PC-9 (cell line): ENCODE data around the gene ARHGAP26. TPM values are rescaled to one million over a fixed set of nuclear protein-coding genes. Genes with fewer than 3 reads are reported as not detected.

Source experiments
- BruUV-seq: library from RNA; stranded (reverse); fragments of 400-500 nt; replicated peaks from 2 replicates; lab custom pipeline; 2021; lab: Mats Ljungman, UMichigan
- CTCF ChIA-PET: fragments of 300-600 bp; sonication (Branson Sonifier 250); formaldehyde crosslinking; loops from one replicate; lab custom pipeline; 2022; ENCODE audit warnings: antibody characterized with exemption; lab: Charles Lee
- POLR2A ChIA-PET: fragments of 300-600 bp; sonication (Branson Sonifier 250); formaldehyde crosslinking; loops from one replicate; lab custom pipeline; 2022; ENCODE audit warnings: antibody characterized with exemption; ENCODE audit not compliant: unreplicated experiment; lab: Charles Lee
- DNase-seq, 2 experiments: peaks; one replicate each; pipeline versions ENCODE4 v3.0.0 to v3.0.0-alpha.2; 2015 to 2022; ENCODE audit warnings: mixed read lengths in 1 of 2
- H2AFZ ChIP-seq: fragments of 200-600 bp; sonication (generic); 2 replicates; pipeline ENCODE4 v1.8.1; 2017; ENCODE audit warnings: antibody characterized with exemption
- H3F3A ChIP-seq: fragments of 200-600 bp; sonication (generic); 2 replicates; pipeline ENCODE4 v1.8.1; 2017; ENCODE audit warnings: antibody characterized with exemption, mild to moderate bottlenecking, low read depth; ENCODE audit not compliant: insufficient read depth
- H3K27ac ChIP-seq: fragments of 200-600 bp; sonication (generic); 2 replicates; pipeline ENCODE4 v1.6.1; 2016; ENCODE audit warnings: mixed run types
- H3K27me3 ChIP-seq: fragments of 200-600 bp; sonication (generic); 2 replicates; pipeline ENCODE4 v1.6.1; 2016; ENCODE audit warnings: low read depth, mixed run types; ENCODE audit not compliant: insufficient read depth
- H3K36me3 ChIP-seq: fragments of 200-600 bp; sonication (generic); 2 replicates; pipeline ENCODE4 v1.6.1; 2016; ENCODE audit warnings: low read depth, mixed run types
- H3K4me1 ChIP-seq: fragments of 200-600 bp; sonication (generic); replicated peaks from 2 replicates; pipeline ENCODE4 v1.6.1; 2016; ENCODE audit warnings: mixed run types; ENCODE audit not compliant: insufficient read depth
- H3K4me2 ChIP-seq: fragments of 200-600 bp; sonication (generic); 2 replicates; pipeline ENCODE4 v1.6.1; 2017; ENCODE audit warnings: mixed run types
- H3K4me3 ChIP-seq: fragments of 200-600 bp; sonication (generic); 2 replicates; pipeline ENCODE4 v1.6.1; 2016; ENCODE audit warnings: mixed run types
- H3K79me2 ChIP-seq: fragments of 200-600 bp; sonication (generic); 2 replicates; pipeline ENCODE4 v1.6.1; 2017; ENCODE audit warnings: low read depth, mixed run types
- H3K9me2 ChIP-seq: fragments of 200-600 bp; sonication (generic); 2 replicates; pipeline ENCODE4 v1.8.1; 2017; ENCODE audit warnings: mild to moderate bottlenecking; ENCODE audit not compliant: insufficient read depth
- H3K9me3 ChIP-seq: fragments of 200-600 bp; sonication (generic); 2 replicates; pipeline ENCODE4 v1.8.1; 2016; ENCODE audit warnings: low read depth; ENCODE audit not compliant: insufficient read depth
- H4K20me1 ChIP-seq: fragments of 200-600 bp; sonication (generic); 2 replicates; pipeline ENCODE4 v1.8.1; 2017; ENCODE audit not compliant: insufficient read depth
- CTCF ChIP-seq: fragments of 200-600 bp; sonication (generic); conservative IDR thresholded peaks from 2 replicates; pipeline ENCODE4 v1.6.1; 2017; ENCODE audit warnings: mixed run types, antibody characterized with exemption, mild to moderate bottlenecking, moderate library complexity
- EZH2 ChIP-seq: fragments of 200-600 bp; sonication (generic); IDR thresholded peaks from 2 replicates; pipeline ENCODE4 v1.8.0; 2017; ENCODE audit warnings: antibody characterized with exemption, low read depth
- intact Hi-C: fragments of 100-400 bp; cut with micrococcal nuclease; formaldehyde crosslinking; loops from one replicate; pipeline ENCODE4 v1.10.0; 2022; ENCODE audit not compliant: unreplicated experiment
- total RNA-seq: library from RNA; stranded (reverse); gene quantifications from 2 replicates; pipeline ENCODE4 v1.2.3, GENCODE V29; 2021

The ARHGAP26 gene
- total RNA-seq, 1 experiment from 2014 or later: 29.7 TPM

- BruUV-seq: no TSS peak
- intact Hi-C loops: no loop called here
- no peaks in the 10 kb centered on the region for H3K4me1 ChIP-seq
- H3F3A ChIP-seq: no peaks in the 10 kb centered on the region
- no peak overlapping the region for H2AFZ ChIP-seq
- H3K4me2 ChIP-seq: no peak overlapping the region
- CTCF ChIA-PET: no interaction called here
- H4K20me1 ChIP-seq: no peaks in the 10 kb centered on the region
- peaks cover 14% of the 10 kb centered on the region for H3K36me3 ChIP-seq
- no peak for TF ChIP-seq EZH2
- TF ChIP-seq CTCF: no peak
- no peak overlapping the region for H3K4me3 ChIP-seq
- H3K27me3 ChIP-seq: no peaks in the 10 kb centered on the region
- POLR2A ChIA-PET: no interaction called here
- H3K9me3 ChIP-seq: no peaks in the 10 kb centered on the region
- no peak for DNase-seq
- H3K27ac ChIP-seq: no peak overlapping the region
- H3K79me2 ChIP-seq: no peaks in the 10 kb centered on the region
- no peaks in the 10 kb centered on the region for H3K9me2 ChIP-seq
These were observed 274.1 kb downstream of the ARHGAP26 start for GRCh38 chr5:143044265-143044664.

GRCh38 chr5:143045062-143045461 is 274.9 kb downstream of the ARHGAP26 start:
- ChIA-PET POLR2A (no interaction called here), CTCF (no interaction called here)
- TF ChIP-seq EZH2 (no peak), CTCF (no peak)
- no peak overlapping the region for H2AFZ ChIP-seq
- no peaks in the 10 kb centered on the region for H3K9me3 ChIP-seq
- intact Hi-C loops: no loop called here
- no peaks in the 10 kb centered on the region for H3F3A ChIP-seq
- no peak overlapping the region for H3K4me2 ChIP-seq
- BruUV-seq: no TSS peak
- no peak overlapping the region for H3K4me3 ChIP-seq
- no peaks in the 10 kb centered on the region for H4K20me1 ChIP-seq
- H3K27ac ChIP-seq: no peak overlapping the region
- H3K79me2 ChIP-seq: no peaks in the 10 kb centered on the region
- H3K36me3 ChIP-seq: peaks cover 14% of the 10 kb centered on the region
- no peaks in the 10 kb centered on the region for H3K9me2 ChIP-seq
- DNase-seq: no peak
- no peaks in the 10 kb centered on the region for H3K4me1 ChIP-seq
- no peaks in the 10 kb centered on the region for H3K27me3 ChIP-seq

GRCh38 chr5:143046314-143046713 is 276.1 kb downstream of the ARHGAP26 start:
- H3K79me2 ChIP-seq: no peaks in the 10 kb centered on the region
- H3F3A ChIP-seq: no peaks in the 10 kb centered on the region
- TF ChIP-seq CTCF (no peak), EZH2 (no peak)
- no peak overlapping the region for H3K27ac ChIP-seq
- peaks cover 14% of the 10 kb centered on the region for H3K36me3 ChIP-seq
- DNase-seq: no peak
- H3K9me3 ChIP-seq: no peaks in the 10 kb centered on the region
- H3K4me2 ChIP-seq: no peak overlapping the region
- intact Hi-C loops: no loop called here
- peaks cover 5% of the 10 kb centered on the region for H3K4me1 ChIP-seq
- no peaks in the 10 kb centered on the region for H3K27me3 ChIP-seq
- no peaks in the 10 kb centered on the region for H3K9me2 ChIP-seq
- BruUV-seq: no TSS peak
- no peaks in the 10 kb centered on the region for H4K20me1 ChIP-seq
- H3K4me3 ChIP-seq: no peak overlapping the region
- ChIA-PET POLR2A (no interaction called here), CTCF (no interaction called here)
- no peak overlapping the region for H2AFZ ChIP-seq
